Measurements from ENCODE around the gene NRG4.
"Not testable (repeated sequence)": the region's sequence is repeated elsewhere in the genome, so short reads cannot be mapped to it uniquely, and the experiment has no call there.

Gene NRG4

GRCh38 chr15:76011627-76012551 lies at the start of gene NRG4:
Gene NRG4, minus strand, starts transcription at chr15:76012424. Its CDS starts 1,194 bp downstream, at chr15:76011230.
- no peak for DNase-seq

GRCh38 chr15:76061700-76062099 lies 49.5 kb upstream of the NRG4 start:
- no peak for DNase-seq

DNA sequence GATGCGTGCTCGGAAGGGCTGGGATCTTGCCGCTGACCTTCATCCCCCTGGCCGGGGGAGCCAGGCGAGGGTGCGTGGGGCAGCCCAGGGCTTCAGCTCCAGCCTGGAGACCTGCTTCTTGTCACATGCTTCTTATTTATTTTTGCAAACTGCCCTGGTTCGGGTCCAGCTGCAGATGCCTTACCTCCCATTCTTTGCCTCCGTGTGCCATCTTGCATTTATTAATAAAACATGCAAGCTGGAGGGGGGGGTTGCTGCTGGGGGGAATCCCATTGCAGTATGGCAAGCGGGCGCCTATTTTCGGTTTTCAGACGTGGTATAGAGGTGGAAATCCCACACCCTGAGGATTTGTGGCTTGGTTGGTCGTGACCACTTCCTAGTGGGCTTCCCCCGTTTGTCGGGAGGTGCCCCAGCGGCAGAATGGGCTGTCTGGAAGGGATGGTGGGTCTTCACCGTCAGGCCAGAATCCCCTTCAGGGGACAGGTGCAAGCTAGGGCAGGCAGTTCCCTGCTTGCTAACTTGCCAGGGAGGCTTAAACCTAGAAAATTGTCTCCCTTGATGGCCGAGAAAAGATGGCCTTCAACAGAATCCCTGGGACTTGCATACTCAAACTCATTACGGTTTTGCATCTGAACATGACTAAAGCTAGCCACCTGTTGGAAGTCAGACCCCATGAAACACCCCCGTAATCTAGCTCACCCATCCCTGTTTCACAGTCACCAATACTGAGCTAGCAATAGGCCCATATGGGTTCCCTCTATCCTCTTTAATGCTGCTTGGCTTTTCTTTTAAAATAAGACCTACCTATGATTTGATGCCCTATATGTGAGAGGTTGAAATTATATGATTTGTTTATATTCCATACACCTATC lies 48.1 kb upstream of the NRG4 start:
- no peak for DNase-seq

DNA sequence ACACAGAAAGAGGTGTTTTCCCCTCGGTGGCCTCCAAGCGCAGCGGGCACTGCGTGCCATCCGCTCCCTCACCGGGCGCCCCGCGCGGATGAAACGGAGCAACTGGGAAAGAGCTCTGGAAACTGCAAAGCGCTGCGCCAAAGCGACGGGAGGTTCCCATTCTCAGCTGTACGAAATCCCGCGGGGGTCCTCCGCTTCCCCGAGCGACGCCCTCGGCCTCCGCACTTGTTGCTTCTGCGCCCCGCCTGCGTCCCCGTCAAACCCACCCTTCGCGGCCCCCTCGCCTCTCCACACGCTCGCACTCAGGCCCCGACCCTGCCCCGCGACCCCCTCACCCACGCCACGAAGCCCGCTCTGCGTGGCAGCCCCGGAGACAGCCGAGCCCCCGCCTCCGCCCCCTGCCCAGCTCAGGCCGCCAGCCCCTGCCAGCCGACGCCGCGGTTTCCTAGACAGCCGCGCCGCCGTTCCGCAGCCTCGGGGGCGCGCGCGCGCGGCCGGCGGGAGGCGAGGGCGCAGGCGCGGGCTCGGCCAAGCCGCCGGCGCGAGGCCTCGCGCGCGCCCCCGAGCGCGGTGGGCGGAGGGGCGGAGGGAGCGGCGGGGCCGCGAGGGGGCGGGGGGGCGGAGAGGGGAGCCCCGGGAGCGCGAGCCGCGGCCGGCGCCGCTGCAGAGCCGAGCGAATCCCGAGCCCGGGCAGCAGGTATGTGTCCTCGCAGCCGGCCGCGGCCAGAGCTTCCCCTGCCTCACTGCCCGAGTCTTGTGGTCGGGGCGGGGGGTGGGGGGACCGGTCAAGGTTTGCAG lies 47.3 kb upstream of the NRG4 start, which contains the start of gene TMEM266:
TSS of gene TMEM266 (plus strand) at position 666 of the 798 bp plus-strand sequence. CDS start 74,279 bp downstream, outside the sequence.
- peak; percentile 53 for DNase-seq

- DNase-seq = peak; percentile 16
Observed at GRCh38 chr15:76058714-76059319, 46.6 kb upstream of the NRG4 start.

DNA sequence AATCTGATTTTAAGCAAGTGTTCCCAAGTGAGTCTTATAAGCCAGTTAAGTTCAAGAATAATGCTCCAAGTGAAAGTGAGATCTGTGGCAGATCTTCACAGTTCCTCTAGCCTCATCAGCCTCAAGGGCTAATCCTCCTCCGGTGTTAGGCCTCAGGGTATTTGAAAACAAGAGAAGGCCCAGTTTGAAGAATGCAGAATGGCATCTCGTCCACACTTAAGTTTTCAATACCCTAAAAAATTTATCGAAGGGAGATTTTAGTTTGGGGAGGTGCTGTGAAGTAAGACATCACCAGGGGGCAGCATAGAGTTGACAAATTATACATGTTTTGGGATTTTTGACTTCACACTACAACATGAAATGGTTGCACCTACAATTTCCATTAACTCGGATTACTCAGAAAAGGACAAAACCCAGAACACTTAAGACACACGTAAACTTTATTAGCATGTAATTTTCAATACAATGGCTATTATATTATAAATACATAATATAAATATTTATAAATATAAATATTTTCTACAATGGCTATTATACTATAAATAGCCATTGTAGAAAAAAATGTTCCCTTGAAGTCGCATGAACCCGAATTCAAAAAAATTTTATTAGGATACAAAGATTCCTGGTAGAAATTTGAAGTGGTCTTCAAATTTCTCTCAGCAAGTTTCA lies 45.2 kb upstream of the NRG4 start:
- DNase-seq = no peak

GRCh38 chr15:76056931-76057330 lies 44.7 kb upstream of the NRG4 start:
- no peak for DNase-seq

DNA sequence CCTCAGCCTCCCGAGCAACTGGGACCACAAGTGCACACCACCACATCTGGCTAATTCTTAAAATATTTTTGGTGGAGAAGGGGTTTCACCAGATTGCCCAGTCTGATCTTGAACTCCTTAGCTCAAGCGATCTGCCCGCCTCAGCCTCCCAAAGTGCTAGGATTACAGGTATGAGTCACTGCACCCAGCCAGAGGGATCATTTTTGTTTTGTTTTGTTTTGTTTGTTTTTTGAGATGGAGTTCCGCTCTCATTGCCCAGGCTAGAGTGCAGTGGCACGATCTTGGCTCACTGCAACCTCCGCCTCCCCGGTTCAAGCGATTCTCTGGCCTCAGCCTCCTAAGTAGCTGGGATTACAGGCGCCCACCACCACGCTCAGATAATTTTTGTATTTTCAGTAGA lies 42.0 kb upstream of the NRG4 start:
- not testable (repeated sequence) for DNase-seq

- no peak for DNase-seq
Observed at GRCh38 chr15:76038512-76038911, 26.3 kb upstream of the NRG4 start.

DNA sequence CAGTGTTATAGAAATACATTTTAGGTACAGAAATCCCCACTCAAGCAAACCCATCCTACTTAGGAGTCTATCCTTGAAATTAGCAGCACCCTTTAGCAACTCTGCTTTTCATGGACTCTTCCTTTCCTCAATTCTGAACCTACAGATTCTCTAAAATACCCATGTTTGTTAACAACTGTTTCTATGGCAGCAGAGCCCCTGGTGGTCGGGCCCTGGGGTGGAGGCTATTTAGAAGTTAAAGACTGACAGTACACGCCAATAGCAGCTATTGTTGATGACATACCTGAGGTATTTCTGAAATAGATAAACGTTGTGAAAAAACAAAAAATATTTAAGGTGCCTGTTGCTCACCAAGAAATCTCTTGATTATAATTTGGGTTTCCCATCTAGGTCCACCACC lies 23.4 kb upstream of the NRG4 start:
- no peak for DNase-seq

DNA sequence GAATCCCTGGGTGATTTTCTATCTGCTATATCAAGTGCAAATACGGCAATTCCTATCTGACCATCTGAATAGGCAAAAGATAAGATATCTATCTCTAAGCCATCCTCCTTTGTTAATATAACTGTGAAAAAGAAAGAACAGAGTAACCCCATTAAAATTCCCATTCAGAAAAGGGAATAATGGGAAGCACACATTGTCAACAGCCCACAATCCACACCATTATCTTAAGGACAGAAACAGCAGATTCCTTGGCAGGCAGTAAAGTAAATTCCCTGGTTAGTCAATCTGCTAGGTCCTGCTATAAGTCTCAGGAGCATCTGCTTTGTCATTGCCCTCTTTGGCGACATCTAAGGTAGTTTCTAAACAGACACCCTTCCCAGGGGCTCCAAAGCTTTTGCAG lies 21.9 kb upstream of the NRG4 start:
- no peak for DNase-seq

DNA sequence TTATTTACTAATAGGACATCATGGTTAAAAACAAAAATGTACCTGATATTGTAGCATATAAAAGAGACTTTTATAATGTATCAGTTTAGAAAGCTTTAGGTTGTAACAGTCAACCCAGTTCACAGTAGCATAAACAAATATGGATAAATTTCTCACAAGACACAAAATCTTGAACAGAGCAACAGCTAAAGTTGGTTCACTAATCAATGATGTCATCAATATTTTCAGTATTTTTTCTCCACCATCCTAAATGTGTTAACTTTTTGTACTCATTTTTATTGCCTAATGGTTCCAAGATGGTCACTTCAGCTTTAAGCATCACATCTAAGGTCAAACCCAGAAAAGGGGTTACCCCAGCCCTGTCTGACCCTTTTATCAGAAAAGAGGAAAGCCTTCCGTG lies 21.2 kb upstream of the NRG4 start:
- no peak for DNase-seq

DNA sequence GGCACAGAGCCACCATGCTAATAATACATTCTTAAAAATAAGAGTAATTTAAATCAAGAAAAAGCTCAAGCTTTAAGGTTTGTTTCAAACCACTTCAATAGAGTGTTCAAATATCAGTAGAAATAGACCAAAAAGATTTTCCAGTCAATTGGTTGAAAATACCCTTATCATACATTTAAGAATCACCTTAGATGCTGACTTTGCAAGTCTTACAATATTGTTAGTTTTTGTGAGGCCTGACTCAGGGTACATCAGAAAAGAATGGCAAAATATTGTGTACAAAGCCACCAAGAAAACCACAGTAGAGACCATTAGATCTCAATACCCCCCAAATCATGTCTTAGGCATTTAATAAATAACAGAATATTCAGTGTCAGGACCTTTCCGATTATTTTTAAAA lies 19.8 kb upstream of the NRG4 start:
- DNase-seq = no peak

GRCh38 chr15:76024021-76024768 lies 12.0 kb upstream of the NRG4 start:
- no peak for DNase-seq

GRCh38 chr15:76013470-76013869 lies 1.2 kb upstream of the NRG4 start:
- not testable (repeated sequence) for DNase-seq

GRCh38 chr15:76010613-76011012 lies 1.6 kb downstream of the NRG4 start:
- no peak for DNase-seq

- no peak for DNase-seq
Observed at GRCh38 chr15:76006136-76006778, 6.0 kb downstream of the NRG4 start.

- no peak for DNase-seq
Observed at GRCh38 chr15:76003364-76003763, 8.9 kb downstream of the NRG4 start.

- DNase-seq = no peak
Observed at GRCh38 chr15:75995611-75996010, 16.6 kb downstream of the NRG4 start.

GRCh38 chr15:75994220-75994619 lies 18.0 kb downstream of the NRG4 start:
- DNase-seq = no peak
